Measurements from ENCODE around the gene BCAS4.

DNA sequence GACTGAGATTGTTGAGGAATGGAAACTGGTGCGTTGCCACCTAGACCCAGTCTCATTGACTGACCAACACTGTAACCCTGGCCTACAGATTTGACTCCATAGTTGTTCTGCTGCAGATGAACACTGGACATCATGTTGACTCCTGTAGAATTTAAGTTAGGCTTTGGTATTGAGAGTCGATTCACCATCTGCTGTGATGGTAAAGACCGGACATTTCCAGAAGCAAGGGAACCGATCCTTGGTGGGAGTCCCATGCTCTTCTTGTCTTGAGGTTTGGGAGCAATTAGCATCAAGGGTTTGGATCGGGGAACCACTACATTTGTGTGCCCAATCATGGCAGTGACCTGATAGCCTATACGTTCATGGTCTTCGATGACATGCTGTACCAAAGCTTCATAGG is 98.8 kb downstream of the BCAS4 start:
- no peak for TF ChIP-seq ZNF37A (tag by site-specific recombination; IDR thresholded peaks at IDR 0.05)
- no peak for TF ChIP-seq ZNF121 (tag by site-specific recombination; IDR thresholded peaks at IDR 0.05)
- no peak for TF ChIP-seq ZBTB20 (tag by site-specific recombination; IDR thresholded peaks at IDR 0.05)
- TF ChIP-seq, protein P1, sequence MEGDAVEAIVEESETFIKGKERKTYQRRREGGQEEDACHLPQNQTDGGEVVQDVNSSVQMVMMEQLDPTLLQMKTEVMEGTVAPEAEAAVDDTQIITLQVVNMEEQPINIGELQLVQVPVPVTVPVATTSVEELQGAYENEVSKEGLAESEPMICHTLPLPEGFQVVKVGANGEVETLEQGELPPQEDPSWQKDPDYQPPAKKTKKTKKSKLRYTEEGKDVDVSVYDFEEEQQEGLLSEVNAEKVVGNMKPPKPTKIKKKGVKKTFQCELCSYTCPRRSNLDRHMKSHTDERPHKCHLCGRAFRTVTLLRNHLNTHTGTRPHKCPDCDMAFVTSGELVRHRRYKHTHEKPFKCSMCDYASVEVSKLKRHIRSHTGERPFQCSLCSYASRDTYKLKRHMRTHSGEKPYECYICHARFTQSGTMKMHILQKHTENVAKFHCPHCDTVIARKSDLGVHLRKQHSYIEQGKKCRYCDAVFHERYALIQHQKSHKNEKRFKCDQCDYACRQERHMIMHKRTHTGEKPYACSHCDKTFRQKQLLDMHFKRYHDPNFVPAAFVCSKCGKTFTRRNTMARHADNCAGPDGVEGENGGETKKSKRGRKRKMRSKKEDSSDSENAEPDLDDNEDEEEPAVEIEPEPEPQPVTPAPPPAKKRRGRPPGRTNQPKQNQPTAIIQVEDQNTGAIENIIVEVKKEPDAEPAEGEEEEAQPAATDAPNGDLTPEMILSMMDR (tag by site-specific recombination; IDR thresholded peaks at IDR 0.05), result no peak
- no peak for TF ChIP-seq ZNF211 (tag by site-specific recombination; IDR thresholded peaks at IDR 0.05; ENCODE audit: low read depth)
- TF ChIP-seq ZNF274 (IDR thresholded peaks at IDR 0.05; ENCODE audit: low read length), result no peak
- TF ChIP-seq ZNF274 (tag by site-specific recombination; IDR thresholded peaks at IDR 0.05; ENCODE audit: borderline replicate concordance), result no peak
